WI38 (cell line): Measurements from ENCODE around the gene ZMIZ1.

Experiments used
- H3K4me3 ChIP-seq: 2 replicates; pipeline ENCODE4 v1.5.1; 2011; ENCODE audit warnings: low read depth, mild to moderate bottlenecking, control low read depth, low read length
- TF ChIP-seq, protein P1 (sequence below): IDR thresholded peaks from 2 replicates; pipeline ENCODE4 v1.5.1; 2012; ENCODE audit warnings: low read depth, mild to moderate bottlenecking, control low read depth, low read length

ZMIZ1 gene

DNA sequence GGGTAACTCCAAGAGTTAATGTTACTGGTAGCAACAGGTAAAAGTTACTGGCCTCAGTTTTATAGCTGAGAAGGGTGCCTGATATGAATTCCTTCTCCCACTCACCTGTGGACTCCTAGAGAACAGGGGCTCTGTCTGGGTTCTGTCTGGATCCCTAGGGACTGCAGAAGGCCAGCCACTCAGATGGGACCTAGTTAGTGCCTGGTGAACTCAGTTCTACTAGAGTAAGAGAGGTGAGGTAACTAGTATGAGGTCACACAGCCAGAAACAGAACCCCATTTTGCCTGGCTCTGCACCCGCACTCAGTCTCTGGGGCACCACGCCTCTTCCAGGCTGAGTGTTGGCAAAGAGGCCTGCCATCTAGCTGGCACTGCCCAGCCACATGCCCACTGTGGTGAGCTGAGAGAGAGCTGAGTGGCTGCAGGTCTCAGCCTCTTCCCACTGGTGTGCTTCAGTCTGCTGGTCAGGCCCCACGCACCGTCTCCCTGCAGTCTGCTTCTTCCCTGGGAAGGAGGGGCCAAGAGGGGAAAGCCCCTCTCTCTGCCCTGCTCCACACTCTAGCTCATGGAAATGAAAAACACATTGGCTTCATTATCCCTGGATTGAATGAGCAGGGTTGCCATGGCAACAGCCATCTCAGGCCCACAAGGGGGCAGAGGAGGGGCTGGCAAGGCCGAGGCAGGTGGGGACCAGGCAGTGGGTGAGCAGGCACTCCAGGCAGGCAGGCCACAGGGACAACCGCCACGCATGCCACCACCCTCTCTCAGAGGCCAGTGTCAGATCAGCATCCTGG is 110.6 kb downstream of the ZMIZ1 start:
- no peak overlapping the region for H3K4me3 ChIP-seq
- TF ChIP-seq, protein P1, sequence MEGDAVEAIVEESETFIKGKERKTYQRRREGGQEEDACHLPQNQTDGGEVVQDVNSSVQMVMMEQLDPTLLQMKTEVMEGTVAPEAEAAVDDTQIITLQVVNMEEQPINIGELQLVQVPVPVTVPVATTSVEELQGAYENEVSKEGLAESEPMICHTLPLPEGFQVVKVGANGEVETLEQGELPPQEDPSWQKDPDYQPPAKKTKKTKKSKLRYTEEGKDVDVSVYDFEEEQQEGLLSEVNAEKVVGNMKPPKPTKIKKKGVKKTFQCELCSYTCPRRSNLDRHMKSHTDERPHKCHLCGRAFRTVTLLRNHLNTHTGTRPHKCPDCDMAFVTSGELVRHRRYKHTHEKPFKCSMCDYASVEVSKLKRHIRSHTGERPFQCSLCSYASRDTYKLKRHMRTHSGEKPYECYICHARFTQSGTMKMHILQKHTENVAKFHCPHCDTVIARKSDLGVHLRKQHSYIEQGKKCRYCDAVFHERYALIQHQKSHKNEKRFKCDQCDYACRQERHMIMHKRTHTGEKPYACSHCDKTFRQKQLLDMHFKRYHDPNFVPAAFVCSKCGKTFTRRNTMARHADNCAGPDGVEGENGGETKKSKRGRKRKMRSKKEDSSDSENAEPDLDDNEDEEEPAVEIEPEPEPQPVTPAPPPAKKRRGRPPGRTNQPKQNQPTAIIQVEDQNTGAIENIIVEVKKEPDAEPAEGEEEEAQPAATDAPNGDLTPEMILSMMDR: 0 out of 2 replicates have a peak, but pooled peaks have one; percentile 5

DNA sequence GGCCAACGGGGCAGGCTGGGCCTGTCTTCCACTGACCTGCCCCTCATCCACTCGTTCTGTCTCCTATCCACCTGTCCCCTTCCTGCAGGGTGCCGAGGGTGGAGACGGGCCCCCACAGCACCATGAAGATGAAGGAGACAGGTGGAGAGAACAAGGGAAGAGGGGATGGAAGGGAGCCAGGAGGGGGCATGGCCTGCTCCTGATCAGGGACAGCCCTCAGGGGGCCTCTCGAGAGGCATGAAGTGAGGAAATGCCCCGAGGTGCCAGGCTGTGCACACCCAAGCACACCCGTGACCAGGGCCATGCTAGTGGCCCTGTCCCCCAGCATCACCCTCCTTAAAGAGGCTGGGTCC is 111.2 kb downstream of the ZMIZ1 start:
- TF ChIP-seq, protein P1: no peak
- H3K4me3 ChIP-seq: no peak overlapping the region

DNA sequence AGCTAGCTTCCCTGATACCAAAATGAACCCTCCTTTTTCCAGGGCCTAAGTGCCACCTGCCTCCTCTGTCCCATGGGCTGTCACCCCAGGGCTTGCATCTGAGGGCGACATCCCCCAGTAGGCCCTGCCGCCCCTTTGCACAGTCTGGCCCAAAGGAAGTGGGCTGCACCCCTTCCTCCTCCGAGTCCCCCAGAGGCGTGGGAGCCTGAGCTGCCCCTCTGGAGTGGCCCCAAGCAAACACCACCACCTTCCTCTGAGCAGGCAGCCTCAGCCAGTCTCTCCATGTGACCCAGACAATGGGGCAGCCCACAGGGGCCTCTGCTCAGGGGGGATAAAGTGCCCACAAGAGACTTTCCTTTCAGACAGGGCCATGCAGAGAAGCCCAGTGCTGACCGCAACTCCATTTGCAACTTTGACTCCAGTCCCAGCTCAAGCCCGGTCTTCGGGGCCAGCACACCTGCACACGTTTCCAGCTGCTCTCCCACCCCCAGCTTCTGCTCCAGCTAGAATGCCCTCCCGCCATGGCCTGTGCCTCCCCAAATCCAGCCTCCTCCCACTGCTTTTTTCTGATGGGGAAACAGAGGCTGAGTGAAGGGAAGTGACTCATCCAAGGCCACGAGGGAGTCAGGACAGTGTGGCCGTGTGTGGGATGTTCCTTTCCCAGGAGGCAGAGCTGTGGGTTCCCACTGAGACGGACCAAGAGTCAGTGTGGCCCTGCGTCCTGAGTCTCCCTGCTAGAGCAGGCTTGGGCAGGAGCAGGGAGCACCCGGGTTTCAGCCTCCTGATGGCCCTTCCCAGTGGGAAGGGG is 111.9 kb downstream of the ZMIZ1 start:
- TF ChIP-seq, protein P1: no peak
- no peak overlapping the region for H3K4me3 ChIP-seq

DNA sequence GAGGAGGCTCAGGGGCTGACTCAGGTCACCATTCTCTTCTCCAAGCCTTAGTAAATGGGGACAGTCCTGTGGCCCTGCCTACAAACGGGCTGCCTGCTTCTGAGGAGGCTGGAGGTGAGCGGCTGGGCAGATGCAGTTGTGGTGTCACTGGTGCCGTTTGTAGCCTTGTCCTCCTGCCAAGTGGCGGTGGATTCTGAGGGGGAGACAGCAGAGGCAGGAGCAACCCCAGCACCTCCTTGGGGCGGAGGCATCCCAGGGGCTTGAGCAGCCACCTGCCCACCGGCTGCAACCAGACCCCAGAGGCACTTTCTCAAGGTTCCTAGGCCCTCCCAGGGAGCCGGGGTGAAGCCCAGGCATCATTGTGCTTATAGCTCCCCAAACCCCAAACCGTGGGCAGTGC is 112.5 kb downstream of the ZMIZ1 start:
- TF ChIP-seq, protein P1: no peak
- H3K4me3 ChIP-seq: no peak overlapping the region

DNA sequence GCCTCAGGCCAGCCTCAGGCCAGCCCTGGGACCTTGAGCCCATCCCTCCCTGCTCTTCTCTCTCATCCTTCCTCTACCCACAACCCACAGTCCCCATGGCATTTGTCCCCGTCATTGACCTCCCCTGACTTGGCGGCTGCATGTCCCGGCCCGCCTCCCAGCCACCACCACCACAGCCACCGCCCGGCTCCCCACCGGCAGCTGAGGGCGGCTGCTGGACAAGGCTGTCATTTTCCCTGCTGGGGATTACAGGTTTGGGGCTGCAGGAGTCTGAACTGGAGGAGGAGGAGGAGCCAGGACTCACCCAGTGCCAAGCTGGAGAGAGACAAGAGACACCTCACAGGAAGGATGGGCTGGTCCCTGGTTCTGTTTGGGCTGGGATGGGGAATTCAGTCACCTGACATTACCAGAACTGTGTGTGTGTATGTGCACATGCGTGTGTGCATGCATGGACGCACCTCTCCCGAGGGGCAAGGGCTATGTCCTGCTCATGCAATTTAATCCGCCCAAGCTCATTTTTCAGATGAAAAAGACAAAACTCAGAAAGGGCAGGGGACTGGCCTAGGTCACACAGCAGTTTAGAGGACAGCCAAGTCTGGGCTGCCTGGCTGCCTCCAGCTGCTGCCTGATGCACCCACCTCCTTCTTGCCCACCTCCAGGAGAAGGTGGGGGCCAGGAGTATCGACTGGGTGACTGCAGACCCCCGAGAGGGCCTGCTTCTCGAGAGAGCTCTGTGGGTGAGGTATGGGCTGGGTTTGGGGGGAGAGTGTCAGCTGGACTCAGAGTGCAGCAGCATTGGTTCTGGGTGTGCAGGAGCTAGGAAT is 113.1 kb downstream of the ZMIZ1 start:
- no peak overlapping the region for H3K4me3 ChIP-seq
- TF ChIP-seq, protein P1: no peak

DNA sequence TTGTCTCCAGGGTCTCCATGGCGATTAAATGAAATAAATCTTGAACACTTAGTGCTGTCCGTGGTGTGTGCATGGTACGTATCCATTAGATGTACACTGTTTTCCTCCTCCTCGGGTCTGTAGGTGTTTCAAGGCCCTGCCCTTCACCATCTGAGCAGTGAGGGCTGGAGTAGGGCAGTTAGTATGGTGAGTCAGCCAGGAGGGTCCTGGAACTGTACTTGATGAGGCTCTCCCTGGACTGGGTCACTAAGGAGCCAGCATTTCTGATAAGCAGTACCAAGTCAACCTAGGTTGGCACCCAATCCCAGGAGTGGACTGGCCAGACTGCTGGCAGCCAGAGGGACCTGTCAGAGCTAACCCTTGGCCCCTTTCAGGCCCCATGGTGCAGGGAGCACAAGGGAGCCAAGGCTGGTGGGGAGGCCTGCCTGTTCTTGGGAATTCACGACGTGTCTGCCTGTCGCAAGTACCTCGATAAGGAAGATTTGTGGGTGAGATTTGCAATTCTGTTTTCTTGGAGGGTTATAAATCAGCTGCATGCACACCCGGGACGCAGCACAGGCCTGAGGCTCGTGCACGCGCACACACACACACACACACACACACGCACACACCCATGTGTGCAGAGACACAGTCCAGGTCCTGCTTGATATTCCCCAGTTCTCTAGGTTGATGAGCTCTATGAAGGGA is 114.2 kb downstream of the ZMIZ1 start:
- no peak overlapping the region for H3K4me3 ChIP-seq
- TF ChIP-seq, protein P1: no peak
